B cell (primary cell): ENCODE data around the gene CCDC88B. TPM values are rescaled to one million over a fixed set of nuclear protein-coding genes. Genes with fewer than 3 reads are reported as not detected.

ENCODE experiments used
- ATAC-seq: fragments of 200-7000 bp; cut with Tn5 transposase; one replicate; pipeline ENCODE4 v1.10.0; 2021; ENCODE audit warnings: low read depth, mild to moderate bottlenecking, moderate number of reproducible peaks, moderate library complexity
- CTCF ChIA-PET: fragments of 350-600 bp; sonication (Branson Sonifier 250); formaldehyde crosslinking; loops from one replicate; lab custom pipeline; 2021; ENCODE audit warnings: antibody characterized with exemption, inconsistent platforms; lab: Charles Lee
- POLR2A ChIA-PET: fragments of 350-600 bp; sonication (Branson Sonifier 250); formaldehyde crosslinking; loops from one replicate; lab custom pipeline; 2021; ENCODE audit warnings: antibody characterized with exemption; lab: Charles Lee
- DNase-seq: peaks from one replicate; pipeline ENCODE4 v3.0.0; 2013
- H2AFZ ChIP-seq: 2 replicates; pipeline ENCODE4 v1.6.1; 2012; ENCODE audit warnings: mild to moderate bottlenecking, low read depth, low read length; ENCODE audit not compliant: insufficient read depth, poor library complexity, severe bottlenecking
- H3K27ac ChIP-seq, 2 donors: 1 replicate in 1 of 2; 2 replicates in 1 of 2; pipeline ENCODE4 v1.5.1; 2012 to 2013; ENCODE audit warnings: low read length in 2 of 2, mild to moderate bottlenecking in 2 of 2, moderate library complexity in 1 of 2
- H3K27me3 ChIP-seq, 4 experiments: fragments of 200-600 bp in 1 of 4; sonication (generic) in 1 of 4; replicated peaks in 1 of 4; 1 replicate in 2 of 4; 2 replicates in 2 of 4; pipeline versions ENCODE4 v1.6.1 to v1.7.0; 2013 to 2016; ENCODE audit warnings: low read length in 3 of 4, mild to moderate bottlenecking in 2 of 4, mixed read lengths in 1 of 4, moderate library complexity in 1 of 4; ENCODE audit not compliant: insufficient read depth in 4 of 4, control insufficient read depth in 3 of 4; ENCODE audit errors: control extremely low read depth in 1 of 4
- H3K36me3 ChIP-seq, 2 experiments: replicated peaks in 1 of 2; 1 replicate in 1 of 2; 2 replicates in 1 of 2; pipeline versions ENCODE4 v1.6.1 to v1.7.1; 2013; ENCODE audit warnings: low read length in 1 of 2; ENCODE audit not compliant: insufficient read depth in 2 of 2, control insufficient read depth in 1 of 2; ENCODE audit errors: control extremely low read depth in 1 of 2, extremely low read depth in 1 of 2
- H3K4me1 ChIP-seq, 2 donors: fragments of 200-600 bp in 1 of 2; sonication (generic) in 1 of 2; 1 replicate in 1 of 2; 2 replicates in 1 of 2; pipeline versions ENCODE4 v1.5.1 to v1.6.1; 2013 to 2017; ENCODE audit warnings: low read length in 2 of 2; ENCODE audit not compliant: control insufficient read depth in 2 of 2, insufficient read depth in 2 of 2
- H3K4me2 ChIP-seq: replicated peaks from 2 replicates; pipeline ENCODE3; 2012; ENCODE audit warnings: mild to moderate bottlenecking, low read depth, low read length; ENCODE audit not compliant: poor library complexity, severe bottlenecking
- H3K4me3 ChIP-seq, 5 experiments: fragments of 200-600 bp in 1 of 5; sonication (generic) in 1 of 5; 1 replicate in 3 of 5; 2 replicates in 2 of 5; pipeline versions ENCODE4 v1.5.1 to v1.7.0; 2011 to 2016; ENCODE audit warnings: low read length in 4 of 5, mild to moderate bottlenecking in 4 of 5, low read depth in 2 of 5, control low read depth in 1 of 5, moderate library complexity in 1 of 5; ENCODE audit not compliant: insufficient read depth in 1 of 5; ENCODE audit errors: control extremely low read depth in 1 of 5, extremely low read depth in 1 of 5
- H3K79me2 ChIP-seq: fragments of 200-600 bp; sonication (generic); one replicate; pipeline ENCODE4 v1.6.0; 2016; ENCODE audit warnings: low read length; ENCODE audit not compliant: control insufficient read depth, insufficient read depth
- H3K9ac ChIP-seq: fragments of 200-600 bp; sonication (generic); 2 replicates; pipeline ENCODE4 v1.6.1; 2017; ENCODE audit warnings: mild to moderate bottlenecking, low read length, moderate library complexity
- H3K9me3 ChIP-seq, 3 donors: one replicate each; pipeline versions ENCODE4 v1.6.1 to v1.7.1; 2013; ENCODE audit warnings: low read length in 2 of 3; ENCODE audit not compliant: control insufficient read depth in 2 of 3, insufficient read depth in 1 of 3; ENCODE audit errors: control extremely low read depth in 1 of 3
- H4K20me1 ChIP-seq: 2 replicates; pipeline ENCODE4 v1.6.0; 2012; ENCODE audit warnings: mild to moderate bottlenecking, low read length; ENCODE audit not compliant: insufficient read depth, control insufficient read depth, poor library complexity, severe bottlenecking
- H3K27ac Mint-ChIP-seq: one replicate; pipeline ENCODE4 v1.8.0; 2021; ENCODE audit warnings: mixed read lengths
- H3K27me3 Mint-ChIP-seq: one replicate; pipeline ENCODE4 v1.8.0; 2021; ENCODE audit warnings: mixed read lengths
- H3K4me1 Mint-ChIP-seq: one replicate; pipeline ENCODE4 v1.8.0; 2021; ENCODE audit warnings: mixed read lengths
- H3K4me3 Mint-ChIP-seq: one replicate; pipeline ENCODE4 v1.8.0; 2021; ENCODE audit warnings: mixed read lengths
- H3K9me3 Mint-ChIP-seq: one replicate; pipeline ENCODE4 v1.8.0; 2022; ENCODE audit warnings: mixed read lengths; ENCODE audit not compliant: insufficient read depth
- CTCF ChIP-seq: fragments of 200-600 bp; IDR thresholded peaks from one replicate; pipeline ENCODE4 v1.8.0; 2022; ENCODE audit warnings: antibody characterized with exemption, mild to moderate bottlenecking
- EZH2 ChIP-seq: IDR thresholded peaks from 2 replicates; pipeline ENCODE4 v1.6.1; 2012; ENCODE audit warnings: borderline replicate concordance, low read depth, mild to moderate bottlenecking, moderate library complexity, low read length; ENCODE audit not compliant: insufficient read depth, poor library complexity, severe bottlenecking
- WGBS: methylation state at CpG from one replicate; pipeline ENCODE4 v1.1.5; 2013; ENCODE audit warnings: missing lambda C conversion rate; ENCODE audit not compliant: insufficient coverage; 5-methylcytosine and 5-hydroxymethylcytosine counted together
- intact Hi-C: fragments of 100-400 bp; cut with micrococcal nuclease; formaldehyde crosslinking; loops from one replicate; pipeline ENCODE4 v1.10.0; 2022
- polyA plus RNA-seq: library from polyadenylated mRNA; depleted of rRNA; stranded (reverse); fragments of >200 nt; gene quantifications from 2 replicates; pipeline ENCODE4 v1.2.3, GENCODE V29; 2012
- total RNA-seq, 2 donors: library from RNA; stranded (reverse); fragments of 120-200 nt in 1 of 2; gene quantifications; 1 replicate in 1 of 2; 2 replicates in 1 of 2; pipeline versions ENCODE4 v1.2.3 to v1.2.4, GENCODE V29; 2013 to 2022

The CCDC88B gene
- total and polyA plus RNA-seq, 2 donors (not counting 1 experiment from before 2014, with no cell fraction given), result 172 to 208 TPM

GRCh38 chr11:64334764-64335735 is 5.0 kb upstream of the CCDC88B start:
- Histone ChIP-seq H3K36me3 (peaks cover 0 to 12% of the 10 kb centered on the region in 2 experiments), H4K20me1 (no peaks in the 10 kb centered on the region), H3K9me3 (no peaks in the 10 kb centered on the region), H3K4me3 (no peak overlapping the region), H2AFZ (no peak overlapping the region), H3K79me2 (peaks cover 31% of the 10 kb centered on the region), H3K27ac (peak overlapping the region; percentile 26 to 37), H3K4me1 (peaks cover 30 to 49% of the 10 kb centered on the region in 2 donors), H3K27me3 (no peaks in the 10 kb centered on the region), H3K9ac (no peak overlapping the region), H3K4me2 (peak overlapping the region; percentile 39)
- Mint-ChIP-seq H3K9me3 (no peaks in the 10 kb centered on the region), H3K4me3 (peak overlapping the region; percentile 72), H3K27ac (peak overlapping the region; percentile 90), H3K27me3 (no peaks in the 10 kb centered on the region), H3K4me1 (peaks cover 55% of the 10 kb centered on the region)
- 39% methylated on average over 3 of the region's 13 CpGs for WGBS
- DNase-seq (peak; percentile 74), ATAC-seq (peak; percentile 72)
- ChIA-PET POLR2A (interaction anchor here (0.6 to 3.0 kb wide), 4 partner anchors 12 to 64 kb away, joined by 6 to 24 read pairs (median 8); partner anchors contain the start of genes PRDX5 and TRMT112), CTCF (interaction anchor here (1.1 to 5.2 kb wide), 6 partner anchors 17 to 130 kb away, joined by 3 to 40 read pairs (median 14); partner anchors contain the start of genes CATSPERZ, ESRRA, PRDX5 and TRMT112)
- no peak for TF ChIP-seq CTCF
- no peak for TF ChIP-seq EZH2
- intact Hi-C loops, result loop anchor here (1.0 kb wide), 2 partner anchors 17 to 20 kb away; partner anchors contain the start of gene PRDX5
